Suppressor macrophage (primary cell): ENCODE measurements around the gene FMOD.

Source experiments
- DNase-seq, 4 experiments: peaks; one replicate each; pipeline ENCODE4 v3.0.0-alpha.2; 2020 to 2022
- total RNA-seq, 17 experiments: gene quantifications; one replicate each; lab custom pipeline; 2026; ENCODE audit warnings: mixed read lengths in 6 of 17, inconsistent platforms in 3 of 17; lab: John Stamatoyannopoulos, UW

Gene FMOD
- 0 to 1.8 (median 0) reads per million in 17 experiments for total RNA-seq

DNA sequence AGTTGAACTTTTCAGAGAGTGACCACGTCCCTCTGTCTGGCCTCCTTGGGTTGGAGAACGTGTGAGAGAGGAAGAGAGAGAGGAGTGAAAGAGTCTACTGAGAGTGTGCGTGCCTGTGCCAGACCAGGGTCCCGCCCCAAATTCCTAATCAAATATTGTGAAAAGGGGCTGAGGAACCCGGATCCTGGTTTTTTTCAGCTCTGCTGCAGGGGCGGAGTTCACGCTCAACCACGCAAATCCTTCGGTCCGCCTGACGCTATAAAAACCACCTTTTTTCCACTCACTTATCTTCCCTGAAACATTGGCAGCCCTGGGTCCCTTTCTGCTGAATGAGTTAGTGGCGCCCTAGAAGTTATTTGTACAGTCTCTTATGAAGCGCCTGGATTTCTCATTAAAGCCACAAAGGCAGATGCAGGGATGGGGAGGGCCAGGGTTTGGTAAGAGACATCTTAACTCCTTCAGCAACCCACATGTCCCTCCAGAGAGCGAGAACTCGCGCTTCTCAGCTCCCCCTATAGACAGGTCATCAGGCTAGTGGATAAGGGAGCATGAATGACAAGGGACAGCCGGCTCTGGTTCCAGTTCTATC, at the start of gene FMOD:
Gene FMOD, minus strand, starts transcription at position 86 of the 589 bp plus-strand sequence. CDS start 2,852 bp downstream, outside the sequence.
- peak in 2 of 4 experiments; percentile 27 to 32 for DNase-seq

- DNase-seq, result peak in 1 of 4 experiments; percentile 30
Measured at GRCh38 chr1:203396595-203397194, 45.8 kb upstream of the FMOD start.

GRCh38 chr1:203395751-203396150, 44.8 kb upstream of the FMOD start:
- no peak for DNase-seq

- peak in 2 of 4 experiments; percentile 26 to 47 for DNase-seq
Measured at GRCh38 chr1:203390298-203390697, 39.4 kb upstream of the FMOD start.

GRCh38 chr1:203388683-203389082, 37.8 kb upstream of the FMOD start:
- no peak for DNase-seq

DNA sequence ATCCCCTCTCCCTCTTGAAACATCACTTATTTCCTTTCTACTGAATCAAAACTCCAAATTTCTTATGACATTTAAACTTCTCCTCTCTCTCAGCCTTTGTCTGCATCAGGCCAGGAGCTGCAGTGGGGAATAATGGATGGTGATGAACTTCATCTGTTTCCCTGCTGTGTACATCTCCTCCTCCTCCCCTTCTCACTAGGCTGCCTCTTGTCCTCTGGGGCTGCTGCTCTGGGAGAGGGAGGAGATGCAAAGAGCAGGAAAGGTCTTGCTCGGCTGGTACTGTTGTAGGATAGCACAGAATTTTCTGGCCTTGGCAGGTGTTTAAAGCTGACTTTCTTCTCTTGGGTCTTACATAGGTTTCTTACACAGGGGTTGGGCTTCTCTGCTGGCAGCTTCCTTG, 31.1 kb upstream of the FMOD start:
- no peak for DNase-seq

DNA sequence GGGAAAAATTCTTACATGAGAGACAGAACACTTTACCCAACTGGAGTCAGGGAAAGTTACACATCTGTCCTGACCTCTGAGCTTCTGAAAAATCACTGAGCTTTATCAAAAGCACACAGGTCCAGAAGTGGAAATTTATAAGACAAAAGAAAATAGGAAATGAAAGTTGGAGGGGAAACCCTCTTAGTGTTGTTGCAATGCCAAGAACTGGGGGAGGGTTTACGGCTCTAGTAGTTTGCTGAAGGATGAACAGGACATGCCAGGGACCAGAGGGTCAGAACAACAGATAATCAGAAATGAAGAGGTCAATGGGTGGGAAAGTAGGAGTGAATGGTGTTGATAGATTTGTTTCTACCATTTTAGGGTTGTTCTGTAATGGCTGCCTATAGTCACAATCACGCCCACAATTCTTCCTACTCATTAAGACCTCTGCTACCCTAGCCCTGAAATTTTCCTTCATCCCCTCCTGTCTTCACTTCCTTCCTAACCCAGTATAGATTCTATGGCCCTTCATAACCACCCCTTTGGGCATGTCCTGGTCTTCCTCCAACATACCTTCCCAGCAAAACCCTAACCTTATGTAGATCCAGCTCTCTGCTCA, 30.3 kb upstream of the FMOD start:
- peak; percentile 61 to 83 (median 74) for DNase-seq

- no peak for DNase-seq
Measured at GRCh38 chr1:203380420-203381150, 29.7 kb upstream of the FMOD start.

DNA sequence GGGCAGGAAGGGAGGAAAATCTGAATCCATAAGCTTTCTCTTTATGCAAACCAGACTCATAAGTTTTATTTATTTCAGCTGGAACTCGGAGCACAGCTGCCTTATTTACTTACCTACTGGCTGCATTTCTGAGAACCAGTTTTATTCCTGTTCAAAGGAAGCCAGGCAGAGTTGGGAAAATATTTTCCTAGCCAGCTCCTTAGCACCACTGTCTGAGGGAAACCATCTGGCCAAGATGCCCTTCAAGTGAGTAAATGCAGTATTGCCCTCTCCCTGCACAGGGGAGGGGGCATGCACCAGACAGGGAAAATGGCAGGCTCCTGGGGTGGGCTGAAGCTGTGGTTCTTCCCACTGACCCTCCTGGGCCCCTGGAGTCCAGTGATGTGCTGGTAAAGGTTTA, 28.9 kb upstream of the FMOD start:
- DNase-seq, result no peak

DNA sequence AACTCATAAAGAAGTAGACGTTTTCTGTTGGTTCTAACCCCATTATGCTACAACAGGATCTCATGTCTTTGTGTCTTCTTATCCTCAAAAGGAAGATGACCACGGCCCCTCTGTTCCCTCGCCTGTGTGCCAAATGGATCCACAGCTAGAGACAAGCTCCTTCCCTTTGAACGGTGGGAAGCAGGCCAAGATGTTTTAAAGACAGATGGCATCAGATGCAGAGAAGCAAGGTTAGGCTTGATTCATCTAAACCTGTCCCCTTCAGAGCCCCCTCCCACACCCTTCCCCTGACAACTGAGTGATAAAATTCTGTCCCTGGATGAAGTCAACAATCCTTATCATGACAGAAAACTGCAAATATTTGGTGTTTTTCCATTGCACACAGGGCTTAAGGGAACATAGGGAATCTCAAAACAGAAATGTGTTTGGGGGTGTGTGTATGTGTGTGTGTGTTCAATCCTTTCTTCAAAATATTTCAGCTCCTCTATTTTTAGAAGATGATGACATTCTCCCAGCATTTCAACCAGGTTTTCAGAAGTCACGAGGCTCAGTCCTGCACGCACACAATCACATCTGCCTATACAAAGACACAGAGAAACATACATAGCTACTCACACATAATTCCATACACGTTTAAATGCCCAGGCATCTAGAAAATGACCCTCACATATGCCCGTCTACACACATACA, 27.8 kb upstream of the FMOD start:
- no peak for DNase-seq

DNA sequence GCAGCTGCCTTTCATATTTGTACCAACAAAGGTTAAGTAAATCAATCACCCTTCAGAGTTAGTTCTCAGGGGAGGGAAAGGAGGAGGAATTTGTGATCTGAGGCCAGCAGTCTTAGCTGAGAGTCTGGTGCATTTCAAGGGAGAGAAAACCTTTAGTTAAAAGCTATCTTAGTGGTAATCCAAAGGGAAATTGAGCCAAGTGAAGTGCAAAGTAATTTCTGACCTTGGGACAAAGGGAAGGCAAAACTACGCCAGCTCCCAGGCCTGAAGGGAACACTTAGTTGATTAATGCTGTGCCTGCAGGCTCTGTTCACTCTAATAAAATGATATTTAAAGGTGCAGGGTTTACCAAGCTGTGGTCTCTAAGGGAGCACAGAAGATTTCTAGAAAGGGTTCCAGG, 23.1 kb upstream of the FMOD start:
- no peak for DNase-seq

- no peak for DNase-seq
Measured at GRCh38 chr1:203373002-203373401, 22.1 kb upstream of the FMOD start.

- DNase-seq, result no peak
Measured at GRCh38 chr1:203371288-203371687, 20.4 kb upstream of the FMOD start.

- DNase-seq, result peak; percentile 43 to 70 (median 62)
Measured at GRCh38 chr1:203369666-203370065, 18.7 kb upstream of the FMOD start.

DNA sequence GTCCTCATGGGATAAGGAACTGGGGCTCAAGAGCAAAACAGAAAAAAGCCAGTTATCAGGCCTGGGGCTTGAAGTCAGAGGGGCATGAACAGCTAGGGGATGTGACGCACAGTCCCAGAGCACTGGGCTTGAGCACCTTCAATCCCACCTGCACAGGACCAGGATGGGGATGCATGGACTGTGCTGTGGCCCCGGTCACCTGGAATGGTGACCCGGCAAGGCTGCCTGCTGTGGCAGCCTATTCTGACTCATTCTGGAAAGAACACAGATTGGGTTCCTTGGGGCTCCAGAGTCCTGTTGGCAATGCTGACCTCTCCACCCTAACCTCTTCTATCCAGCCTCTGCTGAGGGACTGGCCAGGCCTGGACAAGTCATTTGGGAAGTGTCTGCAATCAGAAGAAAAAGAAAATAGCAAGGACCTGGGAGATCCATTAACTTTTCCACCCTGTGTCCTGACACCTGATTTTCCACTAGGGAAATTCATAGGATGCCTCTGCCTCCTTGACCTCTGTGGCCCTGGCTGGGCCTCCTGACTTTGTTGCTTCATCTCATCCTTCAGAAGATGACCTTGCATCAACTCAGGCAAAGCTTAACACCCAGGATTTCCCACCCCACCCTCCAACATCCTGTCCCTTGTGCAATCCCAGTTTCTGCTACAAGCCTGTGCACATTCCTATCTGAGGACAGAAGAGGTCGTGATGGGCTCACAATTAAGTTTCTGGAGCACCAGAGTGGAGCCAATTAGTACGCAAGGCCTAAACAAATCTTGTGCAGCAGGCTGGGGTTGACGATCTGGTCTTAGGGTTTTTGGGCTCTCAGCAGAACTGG, 17.9 kb upstream of the FMOD start:
- DNase-seq, result peak; percentile 77 to 92 (median 86)

GRCh38 chr1:203367057-203367456, 16.1 kb upstream of the FMOD start:
- DNase-seq, result no peak

DNA sequence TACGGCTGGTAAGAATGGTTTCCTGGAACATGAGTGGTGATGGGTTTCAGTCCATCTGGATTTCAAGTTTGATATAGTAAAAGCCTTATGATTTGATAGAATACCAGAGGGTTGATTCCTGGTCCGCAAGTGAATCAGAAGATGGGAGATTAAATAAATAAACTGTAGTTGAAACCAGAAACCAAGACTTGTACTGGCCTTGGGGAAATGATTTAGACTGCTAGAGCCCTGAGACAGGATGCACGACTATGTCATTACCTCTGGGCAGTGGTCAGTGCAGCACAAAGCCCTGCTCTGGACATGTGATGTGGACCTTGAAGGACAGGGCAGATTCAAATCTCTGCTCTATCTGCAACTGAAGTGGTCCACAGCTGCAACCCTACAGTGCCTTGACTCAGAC, 15.6 kb upstream of the FMOD start:
- no peak for DNase-seq

DNA sequence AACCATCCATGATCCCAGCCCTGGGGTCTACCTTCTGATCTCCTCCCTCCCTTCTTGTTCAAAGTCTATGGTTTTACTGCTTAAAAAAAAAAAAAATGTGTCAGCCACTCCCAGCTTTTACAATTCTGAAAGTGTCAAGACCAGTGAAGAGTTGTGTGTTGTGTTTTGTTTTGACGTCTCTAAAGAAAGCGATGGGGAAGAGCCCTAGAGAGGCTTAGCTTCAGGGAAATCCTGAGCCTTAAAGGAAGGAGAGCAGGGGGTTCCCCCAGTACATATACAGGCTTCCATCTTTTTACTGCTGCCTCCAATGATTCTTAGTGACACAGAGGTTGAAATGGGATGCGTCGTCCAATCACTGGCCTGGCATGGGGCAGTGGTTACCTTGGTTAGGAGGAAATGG, 13.9 kb upstream of the FMOD start:
- no peak for DNase-seq

DNA sequence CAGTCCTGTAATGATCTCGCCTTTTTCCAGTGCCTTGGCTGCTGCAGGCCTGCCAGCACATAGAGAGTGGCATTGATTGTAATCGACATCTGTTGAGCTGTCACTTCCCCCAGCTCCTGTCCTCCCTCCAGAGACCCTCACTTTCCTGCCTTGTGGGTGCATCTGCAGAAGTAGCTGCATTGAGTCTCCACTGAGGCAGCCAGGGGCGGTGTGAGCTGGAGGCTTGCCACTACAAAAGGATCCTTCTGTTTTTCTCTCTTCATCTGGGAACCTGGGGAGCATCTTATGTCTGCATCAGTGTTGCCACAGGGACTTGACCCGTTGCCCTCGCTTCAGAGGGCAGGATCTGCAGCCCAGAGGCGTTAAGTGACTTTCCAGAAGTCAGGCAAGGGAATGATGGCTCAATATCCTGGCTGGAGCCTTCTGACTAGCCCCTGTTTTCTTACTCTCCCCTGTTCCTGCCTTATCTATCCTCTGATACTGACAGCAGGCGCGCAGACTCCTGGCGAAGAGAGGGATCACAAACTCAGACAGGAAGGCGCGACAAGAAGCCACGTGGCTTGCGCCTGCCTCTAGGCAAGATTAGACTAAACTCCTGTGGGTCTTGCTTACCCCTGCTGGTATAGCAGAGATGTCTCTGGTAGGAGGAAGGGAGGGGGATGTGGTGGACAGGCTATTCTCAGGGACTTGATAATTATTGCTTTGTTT, 13.3 kb upstream of the FMOD start:
- DNase-seq, result no peak

- DNase-seq, result no peak
Measured at GRCh38 chr1:203362720-203363025, 11.8 kb upstream of the FMOD start.

DNA sequence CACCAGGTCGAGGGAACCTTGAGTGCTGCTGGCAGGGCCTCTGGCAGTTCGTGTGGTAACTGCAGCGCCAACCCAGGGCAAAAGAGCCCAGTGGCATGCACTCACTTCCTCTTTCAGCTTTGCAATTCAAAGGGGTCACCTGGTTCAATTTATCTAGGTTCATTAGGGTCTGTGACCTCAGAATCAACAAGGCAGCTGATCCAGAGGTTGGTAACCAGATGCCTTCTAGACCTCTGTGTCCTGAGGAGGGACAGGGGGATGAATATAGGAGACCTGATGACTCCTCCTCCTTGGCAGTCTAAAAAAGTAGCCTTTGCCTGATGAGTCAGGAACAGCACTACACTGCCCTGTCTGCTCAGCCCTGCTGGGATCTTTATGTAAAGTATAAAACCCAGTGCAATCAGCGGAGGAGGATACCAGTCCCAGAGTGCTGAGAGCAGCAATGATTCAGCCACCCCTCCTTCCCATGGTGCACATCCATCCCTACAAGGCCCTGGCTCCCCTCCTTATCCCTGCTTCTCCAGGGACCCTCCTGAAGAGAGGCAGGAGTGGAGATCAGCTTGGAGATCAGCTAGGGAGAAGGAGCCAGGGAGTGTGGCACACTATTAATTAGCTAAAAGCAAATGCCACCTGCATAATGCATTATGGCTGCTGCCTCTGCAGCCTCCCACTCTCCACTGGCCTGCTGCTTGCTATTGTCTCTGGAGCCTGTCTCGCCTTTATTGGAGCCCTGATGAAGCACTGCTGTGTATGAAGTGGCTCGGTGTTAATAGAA, 11.2 kb upstream of the FMOD start:
- DNase-seq, result peak; percentile 69 to 80 (median 76)
